ENCODE measurements around the gene DAPK2. TPM values are rescaled to one million over a fixed set of nuclear protein-coding genes. Genes with fewer than 3 reads are reported as not detected.
"Not testable (repeated sequence)": the region's sequence is repeated elsewhere in the genome, so short reads cannot be mapped to it uniquely, and the experiment has no call there.

DAPK2 gene
- total and polyA plus RNA-seq, 4 donors = 2.0 to 8.1 (median 7.0) TPM

GRCh38 chr15:64082757-64083156 is 36.5 kb upstream of the DAPK2 start:
- no peak for DNase-seq
- ATAC-seq (ENCODE audit: low FRiP score) = no peak
- Histone ChIP-seq H3K4me3 (ENCODE audit: low read length in 2 of 2) (no peak overlapping the region), H3K27ac (ENCODE audit: low read depth in 1 of 2, low read length in 2 of 2) (no peak overlapping the region), H3K36me3 (ENCODE audit: control insufficient read depth in 1 of 2, insufficient read depth in 2 of 2, low read length in 1 of 2) (peaks cover 0 to 2% of the 10 kb centered on the region in 2 donors), H3K4me1 (ENCODE audit: control insufficient read depth in 1 of 2, insufficient read depth in 2 of 2, low read length in 2 of 2) (no peaks in the 10 kb centered on the region), H3K27me3 (ENCODE audit: control insufficient read depth in 1 of 2, insufficient read depth in 2 of 2, low read length in 1 of 2) (no peaks in the 10 kb centered on the region), H3K9me3 (ENCODE audit: control insufficient read depth, low read length) (no peaks in the 10 kb centered on the region)
- WGBS, 2 donors = 82 to 84% methylated on average over 3 of the region's 3 CpGs
- intact Hi-C loops (cut with DNase I) = no loop called here

DNA sequence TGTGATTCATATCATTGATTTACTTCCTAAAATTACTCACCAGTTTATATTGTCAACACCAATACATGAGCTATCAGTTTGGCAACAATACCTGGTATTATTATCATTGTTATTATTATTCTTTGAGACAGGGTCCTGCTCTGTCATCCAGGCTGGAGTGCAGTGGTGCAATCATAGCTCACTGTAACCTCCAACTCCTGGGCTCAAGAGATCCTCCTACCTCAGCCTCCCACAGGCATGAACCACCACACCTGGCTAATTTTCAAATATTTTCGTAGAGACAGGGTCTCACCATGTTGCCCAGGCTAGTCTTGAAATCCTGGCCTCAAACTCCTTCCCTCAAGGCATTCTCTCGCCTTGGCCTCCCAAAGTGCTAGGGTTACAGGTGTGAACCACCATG is 27.2 kb upstream of the DAPK2 start:
- H3K27ac ChIP-seq (ENCODE audit: low read depth in 1 of 2, low read length in 2 of 2); H3K36me3 ChIP-seq (ENCODE audit: control insufficient read depth in 1 of 2, insufficient read depth in 2 of 2, low read length in 1 of 2); DNase-seq; H3K4me3 ChIP-seq (ENCODE audit: low read length in 2 of 2); H3K4me1 ChIP-seq (ENCODE audit: control insufficient read depth in 1 of 2, insufficient read depth in 2 of 2, low read length in 2 of 2); H3K9me3 ChIP-seq (ENCODE audit: control insufficient read depth, low read length); ATAC-seq (ENCODE audit: low FRiP score); intact Hi-C loops (cut with DNase I); H3K27me3 ChIP-seq (ENCODE audit: control insufficient read depth in 1 of 2, insufficient read depth in 2 of 2, low read length in 1 of 2): not testable (repeated sequence)
- 95 to 98% methylated on average over 2 of the region's 2 CpGs for WGBS, 2 donors

DNA sequence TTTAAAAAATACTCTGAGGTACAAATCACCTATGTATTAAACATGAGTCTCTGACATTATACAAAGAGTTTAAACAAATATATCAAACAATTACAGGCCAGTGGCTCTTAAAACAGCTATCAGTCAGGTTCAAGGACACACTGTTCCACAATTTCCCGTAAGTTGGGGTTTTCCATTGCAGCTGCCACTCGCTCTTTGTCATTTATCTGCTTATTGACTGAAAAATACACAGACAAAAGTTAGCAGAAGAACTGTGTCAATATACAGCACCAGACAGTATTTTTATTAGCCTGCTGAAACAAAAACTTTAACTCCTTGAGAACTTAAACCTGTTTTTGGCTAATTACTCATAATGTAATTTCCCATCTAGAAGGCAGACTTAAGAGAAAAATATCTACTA is 26.5 kb upstream of the DAPK2 start:
- 93 to 100% methylated on average over 2 of the region's 2 CpGs for WGBS, 2 donors
- Histone ChIP-seq H3K4me3 (ENCODE audit: low read length in 2 of 2) (no peak overlapping the region), H3K36me3 (ENCODE audit: control insufficient read depth in 1 of 2, insufficient read depth in 2 of 2, low read length in 1 of 2) (peaks cover 0 to 2% of the 10 kb centered on the region in 2 donors), H3K27ac (ENCODE audit: low read depth in 1 of 2, low read length in 2 of 2) (no peak overlapping the region), H3K9me3 (ENCODE audit: control insufficient read depth, low read length) (no peaks in the 10 kb centered on the region), H3K27me3 (ENCODE audit: control insufficient read depth in 1 of 2, insufficient read depth in 2 of 2, low read length in 1 of 2) (no peaks in the 10 kb centered on the region), H3K4me1 (ENCODE audit: control insufficient read depth in 1 of 2, insufficient read depth in 2 of 2, low read length in 2 of 2) (no peaks in the 10 kb centered on the region)
- DNase-seq (no peak), ATAC-seq (ENCODE audit: low FRiP score) (no peak)
- intact Hi-C loops (cut with DNase I) = no loop called here

- 89 to 91% methylated on average over 4 of the region's 4 CpGs for WGBS, 2 donors
- intact Hi-C loops (cut with DNase I) = no loop called here
- DNase-seq = no peak
Measured at GRCh38 chr15:64071931-64072765, 25.9 kb upstream of the DAPK2 start.

GRCh38 chr15:64070965-64071851 is 24.9 kb upstream of the DAPK2 start:
- no peaks in the 10 kb centered on the region for H3K4me1 ChIP-seq (ENCODE audit: control insufficient read depth in 1 of 2, insufficient read depth in 2 of 2, low read length in 2 of 2)
- ATAC-seq (ENCODE audit: low FRiP score) (peak; percentile 82), DNase-seq (peak in 1 of 2 donors; percentile 77)
- H3K27me3 ChIP-seq (ENCODE audit: control insufficient read depth in 1 of 2, insufficient read depth in 2 of 2, low read length in 1 of 2) = no peaks in the 10 kb centered on the region
- no peak overlapping the region for H3K4me3 ChIP-seq (ENCODE audit: low read length in 2 of 2)
- intact Hi-C loops (cut with DNase I) = no loop called here
- no peaks in the 10 kb centered on the region for H3K9me3 ChIP-seq (ENCODE audit: control insufficient read depth, low read length)
- 40 to 43% methylated on average over 8 of the region's 8 CpGs for WGBS, 2 donors
- peaks cover 0 to 2% of the 10 kb centered on the region in 2 donors for H3K36me3 ChIP-seq (ENCODE audit: control insufficient read depth in 1 of 2, insufficient read depth in 2 of 2, low read length in 1 of 2)
- peak overlapping the region in 1 of 2 donors; percentile 47 for H3K27ac ChIP-seq (ENCODE audit: low read depth in 1 of 2, low read length in 2 of 2)

More at GRCh38 chr15:64071931-64072765, 25.9 kb upstream of the DAPK2 start:
- H3K36me3 ChIP-seq (ENCODE audit: control insufficient read depth in 1 of 2, insufficient read depth in 2 of 2, low read length in 1 of 2) = peaks cover 0 to 2% of the 10 kb centered on the region in 2 donors
- no peak overlapping the region for H3K4me3 ChIP-seq (ENCODE audit: low read length in 2 of 2)
- peak overlapping the region in 1 of 2 donors; percentile 47 for H3K27ac ChIP-seq (ENCODE audit: low read depth in 1 of 2, low read length in 2 of 2)
- H3K27me3 ChIP-seq (ENCODE audit: control insufficient read depth in 1 of 2, insufficient read depth in 2 of 2, low read length in 1 of 2) = no peaks in the 10 kb centered on the region
- H3K4me1 ChIP-seq (ENCODE audit: control insufficient read depth in 1 of 2, insufficient read depth in 2 of 2, low read length in 2 of 2) = no peaks in the 10 kb centered on the region
- H3K9me3 ChIP-seq (ENCODE audit: control insufficient read depth, low read length) = no peaks in the 10 kb centered on the region
- ATAC-seq (ENCODE audit: low FRiP score) = no peak

GRCh38 chr15:64070106-64070505 is 23.8 kb upstream of the DAPK2 start:
- no peak for DNase-seq
- Histone ChIP-seq H3K27ac (ENCODE audit: low read depth in 1 of 2, low read length in 2 of 2) (no peak overlapping the region), H3K4me3 (ENCODE audit: low read length in 2 of 2) (no peak overlapping the region), H3K4me1 (ENCODE audit: control insufficient read depth in 1 of 2, insufficient read depth in 2 of 2, low read length in 2 of 2) (no peaks in the 10 kb centered on the region), H3K36me3 (ENCODE audit: control insufficient read depth in 1 of 2, insufficient read depth in 2 of 2, low read length in 1 of 2) (peaks cover 0 to 2% of the 10 kb centered on the region in 2 donors), H3K27me3 (ENCODE audit: control insufficient read depth in 1 of 2, insufficient read depth in 2 of 2, low read length in 1 of 2) (no peaks in the 10 kb centered on the region), H3K9me3 (ENCODE audit: control insufficient read depth, low read length) (no peaks in the 10 kb centered on the region)
- ATAC-seq (ENCODE audit: low FRiP score) = no peak
- WGBS, 2 donors = 96 to 97% methylated on average over 3 of the region's 3 CpGs
- intact Hi-C loops (cut with DNase I) = no loop called here

- Histone ChIP-seq H3K27me3 (ENCODE audit: control insufficient read depth in 1 of 2, insufficient read depth in 2 of 2, low read length in 1 of 2) (no peaks in the 10 kb centered on the region), H3K36me3 (ENCODE audit: control insufficient read depth in 1 of 2, insufficient read depth in 2 of 2, low read length in 1 of 2) (no peaks in the 10 kb centered on the region), H3K9me3 (ENCODE audit: control insufficient read depth, low read length) (no peaks in the 10 kb centered on the region), H3K4me1 (ENCODE audit: control insufficient read depth in 1 of 2, insufficient read depth in 2 of 2, low read length in 2 of 2) (no peaks in the 10 kb centered on the region), H3K4me3 (ENCODE audit: low read length in 2 of 2) (no peak overlapping the region), H3K27ac (ENCODE audit: low read depth in 1 of 2, low read length in 2 of 2) (no peak overlapping the region)
- ATAC-seq (ENCODE audit: low FRiP score) (no peak), DNase-seq (no peak)
- WGBS, 2 donors = 57% methylated on average over 4 of the region's 4 CpGs
- intact Hi-C loops (cut with DNase I) = loop anchor here (2.0 to 10.0 kb wide), 3 partner anchors 173 to 456 kb away; no protein-coding TSS in a partner anchor
Measured at GRCh38 chr15:64068133-64068532, 21.8 kb upstream of the DAPK2 start.

- Histone ChIP-seq H3K27me3 (ENCODE audit: control insufficient read depth in 1 of 2, insufficient read depth in 2 of 2, low read length in 1 of 2) (no peaks in the 10 kb centered on the region), H3K4me3 (ENCODE audit: low read length in 2 of 2) (no peak overlapping the region), H3K27ac (ENCODE audit: low read depth in 1 of 2, low read length in 2 of 2) (no peak overlapping the region), H3K4me1 (ENCODE audit: control insufficient read depth in 1 of 2, insufficient read depth in 2 of 2, low read length in 2 of 2) (no peaks in the 10 kb centered on the region), H3K36me3 (ENCODE audit: control insufficient read depth in 1 of 2, insufficient read depth in 2 of 2, low read length in 1 of 2) (no peaks in the 10 kb centered on the region), H3K9me3 (ENCODE audit: control insufficient read depth, low read length) (no peaks in the 10 kb centered on the region)
- DNase-seq (peak in 1 of 2 donors; percentile 59), ATAC-seq (ENCODE audit: low FRiP score) (peak; percentile 80)
- WGBS, 2 donors = 21 to 22% methylated on average over 11 of the region's 11 CpGs
- intact Hi-C loops (cut with DNase I) = loop anchor here (2.0 to 10.0 kb wide), 3 partner anchors 173 to 455 kb away; no protein-coding TSS in a partner anchor
Measured at GRCh38 chr15:64067564-64068030, 21.3 kb upstream of the DAPK2 start.
